Fibroblast of pulmonary artery (primary cell): ENCODE measurements around the gene TMEM45A.
"Not testable (repeated sequence)": the region's sequence is repeated elsewhere in the genome, so short reads cannot be mapped to it uniquely, and the experiment has no call there.

ENCODE experiments used
- DNase-seq: peaks from one replicate; pipeline ENCODE4 v3.0.0-alpha.2; 2010; ENCODE audit warnings: low read depth
- H3K4me3 ChIP-seq: replicated peaks from 2 replicates; pipeline ENCODE4 v1.5.1; 2011; ENCODE audit warnings: low read depth, mild to moderate bottlenecking, control low read depth, low read length, moderate library complexity
- TF ChIP-seq, protein P1 (sequence below): IDR thresholded peaks from 2 replicates; pipeline ENCODE4 v1.5.1; 2011; ENCODE audit warnings: mild to moderate bottlenecking, control low read depth, low read length, inconsistent platforms; ENCODE audit errors: missing control alignments

The TMEM45A gene

DNA sequence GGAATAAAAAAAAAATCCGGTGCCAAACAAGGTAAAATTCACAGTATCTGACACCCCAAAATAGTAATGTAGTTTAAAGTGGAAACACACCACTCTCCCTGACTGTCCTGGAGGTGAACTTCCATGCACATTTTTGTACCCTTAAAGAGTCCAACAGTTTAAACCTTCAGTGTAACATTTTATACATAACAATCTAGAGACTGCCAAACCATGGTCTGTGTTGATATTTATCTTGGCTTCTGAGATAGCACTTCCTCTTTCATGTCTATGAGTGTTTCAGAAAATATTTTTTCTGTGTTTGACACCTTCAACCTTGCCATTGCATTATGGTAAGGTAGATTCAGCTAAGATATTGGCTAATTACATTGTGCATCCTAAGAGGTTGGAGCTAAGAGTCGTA lies 13.9 kb downstream of the TMEM45A start:
- DNase-seq, result no peak
- TF ChIP-seq, protein P1, sequence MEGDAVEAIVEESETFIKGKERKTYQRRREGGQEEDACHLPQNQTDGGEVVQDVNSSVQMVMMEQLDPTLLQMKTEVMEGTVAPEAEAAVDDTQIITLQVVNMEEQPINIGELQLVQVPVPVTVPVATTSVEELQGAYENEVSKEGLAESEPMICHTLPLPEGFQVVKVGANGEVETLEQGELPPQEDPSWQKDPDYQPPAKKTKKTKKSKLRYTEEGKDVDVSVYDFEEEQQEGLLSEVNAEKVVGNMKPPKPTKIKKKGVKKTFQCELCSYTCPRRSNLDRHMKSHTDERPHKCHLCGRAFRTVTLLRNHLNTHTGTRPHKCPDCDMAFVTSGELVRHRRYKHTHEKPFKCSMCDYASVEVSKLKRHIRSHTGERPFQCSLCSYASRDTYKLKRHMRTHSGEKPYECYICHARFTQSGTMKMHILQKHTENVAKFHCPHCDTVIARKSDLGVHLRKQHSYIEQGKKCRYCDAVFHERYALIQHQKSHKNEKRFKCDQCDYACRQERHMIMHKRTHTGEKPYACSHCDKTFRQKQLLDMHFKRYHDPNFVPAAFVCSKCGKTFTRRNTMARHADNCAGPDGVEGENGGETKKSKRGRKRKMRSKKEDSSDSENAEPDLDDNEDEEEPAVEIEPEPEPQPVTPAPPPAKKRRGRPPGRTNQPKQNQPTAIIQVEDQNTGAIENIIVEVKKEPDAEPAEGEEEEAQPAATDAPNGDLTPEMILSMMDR, result no peak
- no peak overlapping the region for H3K4me3 ChIP-seq

DNA sequence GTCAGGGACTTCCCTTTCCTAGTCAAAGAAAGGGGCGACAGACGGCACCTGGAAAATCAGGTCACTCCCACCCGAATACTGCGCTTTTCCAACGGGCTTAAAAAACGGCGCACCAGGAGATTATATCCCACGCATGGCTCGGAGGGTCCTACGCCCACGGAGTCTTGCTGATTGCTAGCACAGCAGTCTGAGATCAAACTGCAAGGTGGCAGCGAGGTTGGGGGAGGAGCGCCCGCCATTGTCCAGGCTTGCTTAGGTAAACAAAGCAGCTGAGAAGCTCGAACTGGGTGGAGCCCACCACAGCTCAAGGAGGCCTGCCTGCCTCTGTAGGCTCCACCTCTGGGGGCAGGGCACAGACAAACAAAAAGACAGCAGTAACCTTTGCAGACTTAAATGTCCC lies 17.4 kb downstream of the TMEM45A start:
- DNase-seq, H3K4me3 ChIP-seq: not testable (repeated sequence)

DNA sequence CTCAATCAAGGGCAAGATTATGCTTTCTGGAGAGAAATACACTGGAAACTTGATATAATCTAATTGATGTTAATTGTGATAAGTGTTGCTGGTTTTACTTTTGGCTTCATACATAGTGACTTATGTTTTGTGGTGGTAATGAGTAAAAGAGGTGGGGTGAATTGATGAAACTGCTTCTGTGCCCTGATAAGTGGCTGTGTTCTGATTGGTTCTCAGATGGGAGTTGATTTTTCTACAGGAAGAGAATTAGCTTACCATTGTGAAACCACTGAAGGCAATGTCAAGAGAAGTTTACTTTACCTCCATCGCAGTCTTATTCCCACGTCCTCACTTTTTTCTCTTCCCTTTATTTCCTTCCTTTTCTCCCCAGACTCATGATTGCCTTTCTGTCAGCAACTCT lies 23.8 kb downstream of the TMEM45A start:
- DNase-seq, result peak; percentile 34
- TF ChIP-seq, protein P1, result no peak
- no peak overlapping the region for H3K4me3 ChIP-seq

DNA sequence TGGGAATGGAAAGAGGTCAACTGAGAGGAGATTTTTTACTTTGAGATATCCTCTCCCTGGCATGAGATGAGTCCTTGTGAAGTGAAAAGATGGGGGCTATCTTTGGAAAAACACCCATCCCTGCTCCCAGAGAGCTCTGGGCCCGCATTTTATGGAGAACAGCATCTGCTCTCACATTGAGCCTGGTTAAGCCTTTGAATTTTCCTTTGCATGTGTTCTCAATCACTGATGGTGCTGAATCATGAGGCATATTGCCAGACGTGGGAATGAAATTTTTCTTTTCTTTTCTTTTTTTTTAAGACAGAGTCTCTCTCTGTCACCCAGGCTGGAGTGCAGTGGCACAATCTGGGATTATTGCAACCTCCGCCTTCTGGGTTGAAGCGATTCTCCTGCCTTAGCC lies 24.4 kb downstream of the TMEM45A start:
- TF ChIP-seq, protein P1, result no peak
- peak; percentile 32 for DNase-seq
- H3K4me3 ChIP-seq, result no peak overlapping the region

DNA sequence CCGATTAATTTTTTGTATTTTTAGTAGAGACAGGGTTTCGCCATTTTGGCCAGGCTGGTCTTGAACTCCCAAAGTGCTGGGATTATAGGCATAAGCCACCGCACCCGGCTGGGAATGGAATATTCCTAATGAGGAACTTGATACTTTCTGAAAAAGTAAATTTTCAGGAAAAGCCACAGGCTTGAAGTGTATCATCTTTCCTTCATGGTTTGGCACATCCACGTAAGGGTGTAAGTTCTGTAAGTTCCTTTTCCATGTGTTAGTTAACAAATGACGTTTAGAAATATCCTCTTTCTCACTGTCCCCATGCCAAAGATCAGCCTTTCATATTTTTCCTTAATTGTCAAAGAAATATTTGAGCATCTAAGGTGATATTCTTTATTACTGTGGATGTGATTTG lies 24.9 kb downstream of the TMEM45A start:
- no peak for DNase-seq
- no peak overlapping the region for H3K4me3 ChIP-seq
- TF ChIP-seq, protein P1, result no peak

DNA sequence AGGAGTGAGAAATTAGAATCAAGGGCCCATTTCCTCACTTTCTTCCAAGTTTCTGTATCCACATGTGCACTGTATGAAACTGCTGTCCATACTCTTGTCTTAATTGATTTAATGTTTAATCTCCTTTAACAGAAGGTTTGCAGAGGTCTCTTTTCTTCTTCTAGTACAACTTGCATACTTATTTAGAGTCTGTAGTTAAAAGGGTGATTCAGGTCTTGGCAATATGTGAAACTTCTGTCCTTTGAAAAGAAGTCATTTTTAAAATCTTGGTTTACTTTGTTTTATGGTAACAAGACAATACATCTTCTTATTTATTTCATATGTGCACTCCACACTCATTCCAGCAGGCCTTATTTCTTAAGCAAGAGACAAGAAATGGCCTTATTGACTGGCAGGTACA lies 25.8 kb downstream of the TMEM45A start:
- TF ChIP-seq, protein P1, result no peak
- DNase-seq, result no peak

DNA sequence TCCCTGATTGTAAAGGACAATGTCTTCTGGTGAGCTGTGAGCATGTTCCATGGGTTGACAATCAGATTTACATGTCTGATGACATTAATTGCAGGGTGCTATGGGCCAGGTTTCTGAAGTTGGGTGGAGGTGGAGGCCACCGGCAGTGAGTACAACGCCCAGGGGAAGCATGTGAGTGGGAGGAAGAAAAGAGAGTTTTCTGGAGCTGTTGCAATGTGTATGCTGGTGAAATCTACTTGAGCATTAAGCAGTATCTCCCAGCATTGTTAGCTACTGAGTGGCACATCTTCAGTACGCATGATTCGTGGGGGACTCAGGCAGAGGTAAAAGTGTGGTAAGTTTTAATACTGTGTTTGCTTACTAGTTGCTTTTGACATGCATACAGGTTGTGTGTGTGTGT lies 26.6 kb downstream of the TMEM45A start:
- TF ChIP-seq, protein P1, result no peak
- DNase-seq, result peak; percentile 61
- no peak overlapping the region for H3K4me3 ChIP-seq

More for the DNA sequence above, 25.8 kb downstream of the TMEM45A start:
- H3K4me3 ChIP-seq, result no peak overlapping the region

DNA sequence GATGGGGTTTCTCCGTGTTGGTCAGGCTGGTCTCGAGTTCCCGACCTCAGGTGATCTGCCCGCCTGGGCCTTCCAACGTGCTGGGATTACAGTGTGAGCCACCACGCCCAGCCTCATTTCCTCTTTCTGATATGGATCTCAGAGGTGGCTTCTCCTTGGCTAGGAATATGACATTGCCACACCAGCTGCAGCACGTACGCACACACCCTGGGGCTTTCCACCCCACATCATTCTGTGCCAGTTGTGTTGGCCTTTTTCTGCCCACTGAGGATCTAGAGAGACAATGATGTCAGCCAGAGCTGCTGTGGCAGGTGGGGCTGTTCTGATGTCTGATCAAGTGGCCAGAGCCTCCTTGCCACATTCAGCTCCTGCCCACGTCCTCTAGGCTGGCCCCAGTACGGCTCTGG lies 29.0 kb downstream of the TMEM45A start:
- DNase-seq, result no peak
- TF ChIP-seq, protein P1, result no peak

More for the DNA sequence above, 29.0 kb downstream of the TMEM45A start:
- no peak overlapping the region for H3K4me3 ChIP-seq
